H1 (cell line): ENCODE measurements around the gene DHRS9. TPM values are rescaled to one million over a fixed set of nuclear protein-coding genes. Genes with fewer than 3 reads are reported as not detected.

ENCODE experiments used
- CBX5 ChIP-seq: fragments of 300-800, 300-1000 bp; sonication (generic); IDR thresholded peaks from 2 replicates; pipeline ENCODE4 v1.7.1; 2016; ENCODE audit warnings: antibody characterized with exemption, low read length, low read depth
- CHD1 ChIP-seq: IDR thresholded peaks from 2 replicates; pipeline ENCODE4 v1.6.1; 2012; ENCODE audit warnings: low read depth, low read length, improper control_type of control experiment
- CREB1 ChIP-seq: IDR thresholded peaks from 2 replicates; pipeline ENCODE4 v1.6.1; 2012; ENCODE audit warnings: inconsistent platforms
- HDAC6 ChIP-seq: IDR thresholded peaks from one replicate; pipeline ENCODE4 v1.7.1; 2012; ENCODE audit warnings: low read depth, mild to moderate bottlenecking, inconsistent platforms, low read length, moderate library complexity
- NRF1 ChIP-seq: IDR thresholded peaks from 2 replicates; pipeline ENCODE4 v1.6.1; 2011; ENCODE audit warnings: mild to moderate bottlenecking, low read depth, low read length, improper control_type of control experiment
- polyA plus RNA-seq, 7 experiments: library from polyadenylated mRNA; depleted of rRNA in 3 of 7; stranded (reverse) in 5 of 7; unstranded in 2 of 7; fragments of >200 nt in 5 of 7; fragments of 200-250 nt in 2 of 7; gene quantifications; 1 replicate in 5 of 7; 2 replicates in 1 of 7; 4 replicates in 1 of 7; pipeline versions ENCODE4 v1.2.1 to v1.2.3, GENCODE V29; 2011 to 2013; ENCODE audit warnings: missing spikeins in 2 of 7, mixed read lengths in 2 of 7
- total RNA-seq: library from RNA; stranded (reverse); fragmentation: NEBNext Ultra II Directional; extraction: Animal tissue kit (Norgen Biotek cat#: 25700); gene quantifications from 2 replicates; pipeline ENCODE4 v1.2.1, GENCODE V29; 2021
- TF ChIP-seq, protein P1 (sequence below): fragments of 300-600 bp; sonication (generic); IDR thresholded peaks from 2 replicates; pipeline ENCODE4 v1.7.1; 2012; ENCODE audit warnings: low read length, moderate library complexity, mild to moderate bottlenecking, inconsistent platforms; ENCODE audit not compliant: insufficient replicate concordance
- TF ChIP-seq, protein P2 (sequence below): IDR thresholded peaks from 2 replicates; pipeline ENCODE4 v1.6.1; 2012; ENCODE audit warnings: inconsistent platforms
- TF ChIP-seq, protein P3 (sequence below): IDR thresholded peaks from 2 replicates; pipeline ENCODE4 v1.6.1; 2011; ENCODE audit warnings: low read depth, mild to moderate bottlenecking, low read length; ENCODE audit not compliant: insufficient read depth

DHRS9 gene
- total and polyA plus RNA-seq, 2 of the 8 experiments (the other 6 are each of a cell fraction or from before 2014, with no cell fraction given): not detected

DNA sequence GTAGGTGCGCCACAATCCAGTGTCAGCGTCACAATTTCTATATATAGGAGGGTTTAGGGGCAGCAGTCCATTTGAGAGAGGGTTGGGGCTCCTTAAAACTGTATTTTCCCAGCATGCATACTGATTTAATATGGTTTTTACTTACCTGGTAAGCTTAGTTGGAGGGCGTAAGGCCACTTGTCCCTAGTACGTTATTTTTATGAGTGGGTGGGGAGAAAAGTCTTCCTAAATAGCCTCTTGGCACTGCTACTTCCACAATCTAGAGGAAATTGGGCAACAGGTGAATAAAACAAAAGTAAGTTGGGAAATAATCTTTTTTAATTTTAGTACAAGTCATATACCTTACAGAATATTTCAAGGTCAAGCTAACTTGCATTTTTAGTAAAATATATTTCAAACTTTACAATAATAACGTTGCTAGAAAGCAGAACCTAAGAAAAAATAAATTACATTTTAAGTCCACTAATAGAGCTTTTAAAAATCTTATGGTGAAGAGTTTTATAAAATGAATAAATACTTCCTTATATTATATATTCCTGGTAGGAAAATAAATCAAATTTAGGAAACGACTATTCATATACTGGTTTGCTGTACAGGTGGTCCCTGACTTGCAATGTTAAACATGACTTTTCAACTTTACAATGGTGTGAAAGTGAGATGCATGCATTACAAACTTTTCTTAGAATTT lies 20.9 kb downstream of the DHRS9 start (continued):
- TF ChIP-seq, protein P1, sequence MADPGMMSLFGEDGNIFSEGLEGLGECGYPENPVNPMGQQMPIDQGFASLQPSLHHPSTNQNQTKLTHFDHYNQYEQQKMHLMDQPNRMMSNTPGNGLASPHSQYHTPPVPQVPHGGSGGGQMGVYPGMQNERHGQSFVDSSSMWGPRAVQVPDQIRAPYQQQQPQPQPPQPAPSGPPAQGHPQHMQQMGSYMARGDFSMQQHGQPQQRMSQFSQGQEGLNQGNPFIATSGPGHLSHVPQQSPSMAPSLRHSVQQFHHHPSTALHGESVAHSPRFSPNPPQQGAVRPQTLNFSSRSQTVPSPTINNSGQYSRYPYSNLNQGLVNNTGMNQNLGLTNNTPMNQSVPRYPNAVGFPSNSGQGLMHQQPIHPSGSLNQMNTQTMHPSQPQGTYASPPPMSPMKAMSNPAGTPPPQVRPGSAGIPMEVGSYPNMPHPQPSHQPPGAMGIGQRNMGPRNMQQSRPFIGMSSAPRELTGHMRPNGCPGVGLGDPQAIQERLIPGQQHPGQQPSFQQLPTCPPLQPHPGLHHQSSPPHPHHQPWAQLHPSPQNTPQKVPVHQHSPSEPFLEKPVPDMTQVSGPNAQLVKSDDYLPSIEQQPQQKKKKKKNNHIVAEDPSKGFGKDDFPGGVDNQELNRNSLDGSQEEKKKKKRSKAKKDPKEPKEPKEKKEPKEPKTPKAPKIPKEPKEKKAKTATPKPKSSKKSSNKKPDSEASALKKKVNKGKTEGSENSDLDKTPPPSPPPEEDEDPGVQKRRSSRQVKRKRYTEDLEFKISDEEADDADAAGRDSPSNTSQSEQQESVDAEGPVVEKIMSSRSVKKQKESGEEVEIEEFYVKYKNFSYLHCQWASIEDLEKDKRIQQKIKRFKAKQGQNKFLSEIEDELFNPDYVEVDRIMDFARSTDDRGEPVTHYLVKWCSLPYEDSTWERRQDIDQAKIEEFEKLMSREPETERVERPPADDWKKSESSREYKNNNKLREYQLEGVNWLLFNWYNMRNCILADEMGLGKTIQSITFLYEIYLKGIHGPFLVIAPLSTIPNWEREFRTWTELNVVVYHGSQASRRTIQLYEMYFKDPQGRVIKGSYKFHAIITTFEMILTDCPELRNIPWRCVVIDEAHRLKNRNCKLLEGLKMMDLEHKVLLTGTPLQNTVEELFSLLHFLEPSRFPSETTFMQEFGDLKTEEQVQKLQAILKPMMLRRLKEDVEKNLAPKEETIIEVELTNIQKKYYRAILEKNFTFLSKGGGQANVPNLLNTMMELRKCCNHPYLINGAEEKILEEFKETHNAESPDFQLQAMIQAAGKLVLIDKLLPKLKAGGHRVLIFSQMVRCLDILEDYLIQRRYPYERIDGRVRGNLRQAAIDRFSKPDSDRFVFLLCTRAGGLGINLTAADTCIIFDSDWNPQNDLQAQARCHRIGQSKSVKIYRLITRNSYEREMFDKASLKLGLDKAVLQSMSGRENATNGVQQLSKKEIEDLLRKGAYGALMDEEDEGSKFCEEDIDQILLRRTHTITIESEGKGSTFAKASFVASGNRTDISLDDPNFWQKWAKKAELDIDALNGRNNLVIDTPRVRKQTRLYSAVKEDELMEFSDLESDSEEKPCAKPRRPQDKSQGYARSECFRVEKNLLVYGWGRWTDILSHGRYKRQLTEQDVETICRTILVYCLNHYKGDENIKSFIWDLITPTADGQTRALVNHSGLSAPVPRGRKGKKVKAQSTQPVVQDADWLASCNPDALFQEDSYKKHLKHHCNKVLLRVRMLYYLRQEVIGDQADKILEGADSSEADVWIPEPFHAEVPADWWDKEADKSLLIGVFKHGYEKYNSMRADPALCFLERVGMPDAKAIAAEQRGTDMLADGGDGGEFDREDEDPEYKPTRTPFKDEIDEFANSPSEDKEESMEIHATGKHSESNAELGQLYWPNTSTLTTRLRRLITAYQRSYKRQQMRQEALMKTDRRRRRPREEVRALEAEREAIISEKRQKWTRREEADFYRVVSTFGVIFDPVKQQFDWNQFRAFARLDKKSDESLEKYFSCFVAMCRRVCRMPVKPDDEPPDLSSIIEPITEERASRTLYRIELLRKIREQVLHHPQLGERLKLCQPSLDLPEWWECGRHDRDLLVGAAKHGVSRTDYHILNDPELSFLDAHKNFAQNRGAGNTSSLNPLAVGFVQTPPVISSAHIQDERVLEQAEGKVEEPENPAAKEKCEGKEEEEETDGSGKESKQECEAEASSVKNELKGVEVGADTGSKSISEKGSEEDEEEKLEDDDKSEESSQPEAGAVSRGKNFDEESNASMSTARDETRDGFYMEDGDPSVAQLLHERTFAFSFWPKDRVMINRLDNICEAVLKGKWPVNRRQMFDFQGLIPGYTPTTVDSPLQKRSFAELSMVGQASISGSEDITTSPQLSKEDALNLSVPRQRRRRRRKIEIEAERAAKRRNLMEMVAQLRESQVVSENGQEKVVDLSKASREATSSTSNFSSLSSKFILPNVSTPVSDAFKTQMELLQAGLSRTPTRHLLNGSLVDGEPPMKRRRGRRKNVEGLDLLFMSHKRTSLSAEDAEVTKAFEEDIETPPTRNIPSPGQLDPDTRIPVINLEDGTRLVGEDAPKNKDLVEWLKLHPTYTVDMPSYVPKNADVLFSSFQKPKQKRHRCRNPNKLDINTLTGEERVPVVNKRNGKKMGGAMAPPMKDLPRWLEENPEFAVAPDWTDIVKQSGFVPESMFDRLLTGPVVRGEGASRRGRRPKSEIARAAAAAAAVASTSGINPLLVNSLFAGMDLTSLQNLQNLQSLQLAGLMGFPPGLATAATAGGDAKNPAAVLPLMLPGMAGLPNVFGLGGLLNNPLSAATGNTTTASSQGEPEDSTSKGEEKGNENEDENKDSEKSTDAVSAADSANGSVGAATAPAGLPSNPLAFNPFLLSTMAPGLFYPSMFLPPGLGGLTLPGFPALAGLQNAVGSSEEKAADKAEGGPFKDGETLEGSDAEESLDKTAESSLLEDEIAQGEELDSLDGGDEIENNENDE: no peak
- TF ChIP-seq, protein P2, sequence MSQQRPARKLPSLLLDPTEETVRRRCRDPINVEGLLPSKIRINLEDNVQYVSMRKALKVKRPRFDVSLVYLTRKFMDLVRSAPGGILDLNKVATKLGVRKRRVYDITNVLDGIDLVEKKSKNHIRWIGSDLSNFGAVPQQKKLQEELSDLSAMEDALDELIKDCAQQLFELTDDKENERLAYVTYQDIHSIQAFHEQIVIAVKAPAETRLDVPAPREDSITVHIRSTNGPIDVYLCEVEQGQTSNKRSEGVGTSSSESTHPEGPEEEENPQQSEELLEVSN: no peak
- no peak for TF ChIP-seq HDAC6
- TF ChIP-seq NRF1: no peak
- no peak for TF ChIP-seq CREB1
- TF ChIP-seq CBX5: no peak
- TF ChIP-seq, protein P3, sequence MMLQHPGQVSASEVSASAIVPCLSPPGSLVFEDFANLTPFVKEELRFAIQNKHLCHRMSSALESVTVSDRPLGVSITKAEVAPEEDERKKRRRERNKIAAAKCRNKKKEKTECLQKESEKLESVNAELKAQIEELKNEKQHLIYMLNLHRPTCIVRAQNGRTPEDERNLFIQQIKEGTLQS: no peak
- TF ChIP-seq CHD1: no peak
- TF ChIP-seq, all 59 proteins: peak for 0
